Activated naive CD4-positive, alpha-beta T cell treated with anti-CD3 and anti-CD28 coated beads for 36 hours (primary cell): ENCODE data around the gene TGFB1. TPM values are rescaled to one million over a fixed set of nuclear protein-coding genes. Genes with fewer than 3 reads are reported as not detected.
"Not testable (repeated sequence)": the region's sequence is repeated elsewhere in the genome, so short reads cannot be mapped to it uniquely, and the experiment has no call there.

Experiments used
- CTCF ChIA-PET: fragments of 350-600 bp; sonication (Branson Sonifier 250); formaldehyde crosslinking; loops from one replicate; lab custom pipeline; 2021; ENCODE audit warnings: antibody characterized with exemption; lab: Charles Lee
- DNase-seq: peaks from one replicate; pipeline ENCODE4 v3.0.0-alpha.2; 2020
- H3K27ac Mint-ChIP-seq: one replicate; pipeline ENCODE4 v1.8.0; 2021; ENCODE audit warnings: mild to moderate bottlenecking, mixed read lengths
- H3K27me3 Mint-ChIP-seq: one replicate; pipeline ENCODE4 v1.8.0; 2021; ENCODE audit warnings: low read depth, mixed read lengths
- H3K36me3 Mint-ChIP-seq: one replicate; pipeline ENCODE4 v1.8.0; 2021; ENCODE audit warnings: low read depth, mixed read lengths
- H3K4me1 Mint-ChIP-seq: one replicate; pipeline ENCODE4 v1.8.0; 2021; ENCODE audit warnings: low read depth, mixed read lengths
- H3K4me3 Mint-ChIP-seq: one replicate; pipeline ENCODE4 v1.8.0; 2021; ENCODE audit warnings: mild to moderate bottlenecking, moderate library complexity, mixed read lengths
- H3K9me3 Mint-ChIP-seq: one replicate; pipeline ENCODE4 v1.8.0; 2021; ENCODE audit warnings: mixed read lengths
- intact Hi-C: fragments of 100-400 bp; cut with micrococcal nuclease; formaldehyde crosslinking; loops from one replicate; pipeline ENCODE4 v1.15.1; 2023
- total RNA-seq, 2 experiments: library from RNA; stranded (reverse); gene quantifications; one replicate each; pipeline ENCODE4 v1.2.3, GENCODE V29; 2021

The TGFB1 gene
- total RNA-seq, 2 experiments from 2014 or later, result 94.4 to 95.6 TPM

DNA sequence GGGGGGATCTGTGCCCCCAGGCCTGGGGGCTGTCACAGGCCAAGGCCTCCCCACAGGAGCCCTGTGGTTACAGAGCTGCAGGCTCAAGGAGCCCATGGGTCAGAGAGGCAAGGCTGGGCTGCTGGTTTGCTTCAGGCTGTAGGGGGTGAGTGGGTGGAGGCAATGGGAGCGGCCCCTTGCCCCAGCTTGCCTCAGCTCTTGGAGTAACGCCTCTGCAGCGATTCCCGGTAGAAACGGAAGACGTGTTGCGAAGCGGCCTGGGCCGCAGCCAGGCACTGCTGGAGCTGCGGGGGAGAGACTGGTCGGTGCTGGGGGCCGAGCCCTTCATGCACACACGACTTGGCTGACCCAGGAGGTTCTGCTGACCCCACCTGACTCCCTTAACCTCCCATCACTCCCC lies 32.7 kb upstream of the TGFB1 start:
- Mint-ChIP-seq H3K9me3 (no peaks in the 10 kb centered on the region), H3K27me3 (no peaks in the 10 kb centered on the region), H3K4me1 (no peaks in the 10 kb centered on the region), H3K27ac (no peak overlapping the region), H3K36me3 (peaks cover 5% of the 10 kb centered on the region), H3K4me3 (no peak overlapping the region)
- intact Hi-C loops, result no loop called here
- CTCF ChIA-PET, result no interaction called here
- DNase-seq, result no peak

DNA sequence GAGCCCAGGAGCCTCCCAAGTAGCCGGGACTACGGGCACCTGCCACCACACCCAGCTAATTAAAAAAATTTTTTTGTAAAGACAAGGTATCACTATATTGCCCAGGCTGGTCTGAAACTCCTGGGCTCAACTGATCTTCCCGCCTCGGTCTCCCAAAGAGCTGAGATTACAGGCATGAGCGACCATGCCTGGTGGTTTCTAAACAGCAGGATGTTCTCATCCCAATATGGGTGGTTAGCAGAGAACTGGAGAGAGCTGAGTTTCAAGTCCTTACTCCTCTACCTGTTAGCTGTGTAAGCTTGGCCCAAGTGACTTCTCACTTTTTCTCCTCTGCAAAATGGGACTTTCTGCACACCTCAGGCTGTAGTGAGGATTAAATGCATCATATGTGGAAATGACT lies 30.6 kb upstream of the TGFB1 start:
- Mint-ChIP-seq H3K27ac (no peak overlapping the region), H3K4me1 (no peaks in the 10 kb centered on the region), H3K9me3 (no peaks in the 10 kb centered on the region), H3K4me3 (no peak overlapping the region), H3K27me3 (no peaks in the 10 kb centered on the region), H3K36me3 (peaks cover 1% of the 10 kb centered on the region)
- DNase-seq, result no peak
- intact Hi-C loops, result no loop called here
- CTCF ChIA-PET, result no interaction called here

GRCh38 chr19:41381536-41381935 lies 27.8 kb upstream of the TGFB1 start:
- CTCF ChIA-PET, result interaction anchor here (0.6 to 1.0 kb wide), 3 partner anchors 11 to 494 kb away, joined by 3 to 5 read pairs (median 3); no protein-coding TSS in a partner anchor
- intact Hi-C loops, H3K27ac Mint-ChIP-seq, H3K27me3 Mint-ChIP-seq, H3K4me1 Mint-ChIP-seq, H3K36me3 Mint-ChIP-seq, H3K9me3 Mint-ChIP-seq, H3K4me3 Mint-ChIP-seq, DNase-seq: not testable (repeated sequence)

GRCh38 chr19:41377977-41378709 lies 24.4 kb upstream of the TGFB1 start:
- no peaks in the 10 kb centered on the region for H3K9me3 Mint-ChIP-seq
- no peak overlapping the region for H3K4me3 Mint-ChIP-seq
- no peaks in the 10 kb centered on the region for H3K27me3 Mint-ChIP-seq
- H3K4me1 Mint-ChIP-seq, result peaks cover 13% of the 10 kb centered on the region
- intact Hi-C loops, result no loop called here
- DNase-seq, result no peak
- CTCF ChIA-PET, result interaction anchor here (0.6 to 0.8 kb wide), 2 partner anchors 77 to 471 kb away, joined by 3 to 6 read pairs; no protein-coding TSS in a partner anchor
- no peaks in the 10 kb centered on the region for H3K36me3 Mint-ChIP-seq
- H3K27ac Mint-ChIP-seq, result no peak overlapping the region

GRCh38 chr19:41376998-41377365 lies 23.3 kb upstream of the TGFB1 start:
- peak overlapping the region; percentile 64 for H3K4me3 Mint-ChIP-seq
- H3K9me3 Mint-ChIP-seq, result no peaks in the 10 kb centered on the region
- no peaks in the 10 kb centered on the region for H3K27me3 Mint-ChIP-seq
- CTCF ChIA-PET, result interaction anchor here (1.0 kb wide), 2 partner anchors 10 to 12 kb away, joined by 3 to 4 read pairs; no protein-coding TSS in a partner anchor
- intact Hi-C loops, result no loop called here
- DNase-seq, result peak; percentile 29
- no peak overlapping the region for H3K27ac Mint-ChIP-seq
- peaks cover 1% of the 10 kb centered on the region for H3K36me3 Mint-ChIP-seq
- peaks cover 13% of the 10 kb centered on the region for H3K4me1 Mint-ChIP-seq

- intact Hi-C loops, result no loop called here
- H3K9me3 Mint-ChIP-seq, result no peaks in the 10 kb centered on the region
- H3K36me3 Mint-ChIP-seq, result peaks cover 1% of the 10 kb centered on the region
- CTCF ChIA-PET, result interaction anchor here (1.0 kb wide), 2 partner anchors 10 to 12 kb away, joined by 3 to 4 read pairs; no protein-coding TSS in a partner anchor
- peak within 1 kb of the TSS; percentile 64 for H3K4me3 Mint-ChIP-seq
- peak; percentile 40 for DNase-seq
- no peaks in the 10 kb centered on the region for H3K27me3 Mint-ChIP-seq
- no peak within 1 kb of the TSS for H3K27ac Mint-ChIP-seq
- H3K4me1 Mint-ChIP-seq, result peaks cover 14% of the 10 kb centered on the region
These were observed 22.7 kb upstream of the TGFB1 start, which contains the start of gene TMEM91 for GRCh38 chr19:41376241-41376997. TSS of gene TMEM91 (plus strand) at chr19:41376533. CDS start at chr19:41378310, 1,777 bp downstream.

DNA sequence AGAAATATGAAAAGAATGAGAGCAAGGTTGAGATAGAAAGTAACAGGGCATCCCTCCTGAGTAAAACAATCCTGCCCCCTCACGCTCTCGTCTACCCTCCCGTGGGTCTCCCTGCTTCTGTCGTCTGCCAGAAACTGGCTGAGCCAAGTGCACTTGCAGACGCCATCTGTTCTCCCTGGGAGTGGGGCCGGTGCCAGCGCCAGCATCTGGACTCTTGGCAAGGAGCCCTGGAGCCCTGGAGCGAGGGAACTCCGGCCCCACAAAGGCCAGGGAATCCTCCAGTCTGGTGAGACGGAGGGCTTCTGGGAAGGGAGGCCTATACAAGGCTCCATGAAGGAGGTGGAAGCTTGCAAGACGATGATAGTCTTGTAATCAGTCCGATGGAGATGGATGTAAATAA lies 20.3 kb upstream of the TGFB1 start:
- intact Hi-C loops, result no loop called here
- CTCF ChIA-PET, result no interaction called here
- no peak for DNase-seq
- no peaks in the 10 kb centered on the region for H3K27me3 Mint-ChIP-seq
- H3K36me3 Mint-ChIP-seq, result peaks cover 1% of the 10 kb centered on the region
- no peak overlapping the region for H3K27ac Mint-ChIP-seq
- H3K4me1 Mint-ChIP-seq, result peaks cover 16% of the 10 kb centered on the region
- no peak overlapping the region for H3K4me3 Mint-ChIP-seq
- no peaks in the 10 kb centered on the region for H3K9me3 Mint-ChIP-seq

DNA sequence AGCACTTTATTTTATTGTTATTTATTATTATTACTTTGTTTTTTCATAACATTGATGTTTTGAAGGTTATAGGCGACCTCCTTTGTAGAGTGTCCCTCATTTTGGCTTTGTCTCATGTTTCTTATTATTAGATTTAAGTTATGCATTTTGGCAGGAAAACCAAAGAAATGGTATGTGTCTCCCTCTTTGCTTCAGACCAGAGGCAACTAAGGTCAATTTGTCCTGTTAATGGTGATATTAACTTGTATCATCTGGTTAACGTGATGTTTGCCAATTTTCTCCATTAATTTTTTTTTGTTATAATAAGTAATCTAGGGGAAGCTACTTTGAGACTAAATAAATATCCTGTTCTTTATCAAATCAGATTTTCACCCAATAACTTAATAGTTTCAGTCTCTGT lies 18.8 kb upstream of the TGFB1 start:
- CTCF ChIA-PET, result no interaction called here
- H3K4me1 Mint-ChIP-seq, result peaks cover 16% of the 10 kb centered on the region
- DNase-seq, result no peak
- peaks cover 1% of the 10 kb centered on the region for H3K36me3 Mint-ChIP-seq
- no peak overlapping the region for H3K4me3 Mint-ChIP-seq
- intact Hi-C loops, result no loop called here
- no peak overlapping the region for H3K27ac Mint-ChIP-seq
- H3K9me3 Mint-ChIP-seq, result no peaks in the 10 kb centered on the region
- H3K27me3 Mint-ChIP-seq, result no peaks in the 10 kb centered on the region

GRCh38 chr19:41371541-41371940 lies 17.8 kb upstream of the TGFB1 start:
- Mint-ChIP-seq H3K9me3 (no peaks in the 10 kb centered on the region), H3K27me3 (no peaks in the 10 kb centered on the region), H3K27ac (no peak overlapping the region), H3K4me1 (peaks cover 9% of the 10 kb centered on the region), H3K4me3 (no peak overlapping the region), H3K36me3 (peaks cover 1% of the 10 kb centered on the region)
- DNase-seq, result no peak
- CTCF ChIA-PET, result interaction anchor here (1.1 kb wide), 1 partner anchor 10 kb away, joined by 3 read pairs; no protein-coding TSS in a partner anchor
- intact Hi-C loops, result no loop called here

DNA sequence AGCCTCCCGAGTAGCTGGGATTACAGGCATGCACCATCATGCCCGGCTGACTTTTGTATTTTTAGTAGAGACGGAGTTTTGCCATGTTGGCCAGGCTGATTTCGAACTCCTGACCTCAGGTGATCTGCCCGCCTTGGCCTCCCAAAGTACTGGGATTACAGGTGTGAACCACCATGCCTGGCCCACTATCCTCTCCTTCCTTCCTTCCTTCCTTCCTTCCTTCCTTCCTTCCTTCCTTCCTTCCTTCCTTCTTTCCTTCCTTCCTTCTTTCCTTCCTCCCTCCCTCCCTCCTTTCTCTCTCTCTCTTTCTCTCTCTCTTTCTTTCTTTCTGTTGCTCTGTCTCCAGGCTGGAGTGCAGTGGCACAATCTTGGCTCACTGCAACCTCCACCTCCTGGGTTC lies 17.4 kb upstream of the TGFB1 start:
- H3K36me3 Mint-ChIP-seq, H3K27me3 Mint-ChIP-seq, H3K9me3 Mint-ChIP-seq, H3K4me3 Mint-ChIP-seq, H3K27ac Mint-ChIP-seq, intact Hi-C loops, DNase-seq: not testable (repeated sequence)
- CTCF ChIA-PET, result interaction anchor here (0.8 to 1.1 kb wide), 2 partner anchors 10 to 615 kb away, joined by 3 read pairs; no protein-coding TSS in a partner anchor
- H3K4me1 Mint-ChIP-seq, result peaks cover 11% of the 10 kb centered on the region

- peaks cover 1% of the 10 kb centered on the region for H3K36me3 Mint-ChIP-seq
- no peaks in the 10 kb centered on the region for H3K9me3 Mint-ChIP-seq
- H3K4me1 Mint-ChIP-seq, result peaks cover 7% of the 10 kb centered on the region
- H3K4me3 Mint-ChIP-seq, result no peak overlapping the region
- intact Hi-C loops, result no loop called here
- DNase-seq, result no peak
- CTCF ChIA-PET, result interaction anchor here (0.6 to 1.2 kb wide), 2 partner anchors 13 to 14 kb away, joined by 3 read pairs; no protein-coding TSS in a partner anchor
- H3K27ac Mint-ChIP-seq, result no peak overlapping the region
- H3K27me3 Mint-ChIP-seq, result no peaks in the 10 kb centered on the region
These were observed 16.0 kb upstream of the TGFB1 start for GRCh38 chr19:41369769-41370168.

DNA sequence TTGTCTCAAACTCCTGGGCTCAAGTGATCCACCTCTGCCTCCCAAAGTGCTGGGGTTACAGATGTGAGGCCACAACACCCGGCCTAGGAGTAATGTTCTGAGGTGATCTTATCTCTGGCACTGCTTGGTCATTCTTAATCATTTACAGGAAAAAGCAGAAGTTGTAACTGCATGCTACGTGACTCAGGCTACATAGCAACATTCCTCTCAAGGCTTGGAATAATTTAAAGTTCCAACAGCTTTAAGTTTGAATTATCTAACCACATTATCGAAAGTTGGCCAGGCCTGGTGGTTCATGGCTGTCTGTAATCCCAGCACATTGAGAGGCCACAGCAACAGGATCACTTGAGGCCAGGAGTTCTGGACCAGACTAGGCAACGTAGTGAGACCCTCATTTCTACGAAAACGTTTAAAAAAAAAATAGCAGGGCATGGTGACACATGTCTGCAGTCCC lies 14.2 kb upstream of the TGFB1 start:
- no peaks in the 10 kb centered on the region for H3K27me3 Mint-ChIP-seq
- H3K27ac Mint-ChIP-seq, result no peak overlapping the region
- no peaks in the 10 kb centered on the region for H3K9me3 Mint-ChIP-seq
- H3K4me1 Mint-ChIP-seq, result peaks cover 17% of the 10 kb centered on the region
- CTCF ChIA-PET, result interaction anchor here (0.6 kb wide), 2 partner anchors 58 to 80 kb away, joined by 3 read pairs; partner anchors contain the start of gene CCDC97
- intact Hi-C loops, result no loop called here
- H3K4me3 Mint-ChIP-seq, result no peak overlapping the region
- H3K36me3 Mint-ChIP-seq, result peaks cover 3% of the 10 kb centered on the region
- no peak for DNase-seq
